ENCODE measurements around the gene PSMB9. TPM values are rescaled to one million over a fixed set of nuclear protein-coding genes. Genes with fewer than 3 reads are reported as not detected.
"Not testable (repeated sequence)": the region's sequence is repeated elsewhere in the genome, so short reads cannot be mapped to it uniquely, and the experiment has no call there.

The PSMB9 gene
- total RNA-seq, 4 donors from 2014 or later = 18.4 to 34.3 (median 20.0) TPM

DNA sequence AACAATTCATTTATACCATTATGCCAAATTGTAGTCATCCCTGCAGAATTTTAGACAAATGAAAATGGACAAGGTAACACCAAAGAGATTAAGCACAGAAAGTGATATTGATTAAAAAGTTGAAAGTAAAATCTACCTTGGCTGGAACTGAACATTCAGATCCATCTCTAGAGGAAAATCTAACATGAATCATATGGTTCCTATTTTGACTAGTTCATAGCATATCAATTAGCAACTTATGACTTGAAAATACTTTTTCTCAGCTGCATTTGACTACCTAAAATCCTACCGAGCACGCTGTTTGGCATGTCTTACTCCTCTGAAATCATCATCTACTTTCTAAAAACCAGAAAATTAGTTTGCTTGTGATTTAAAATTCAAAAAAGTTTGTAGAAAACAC is 22.6 kb downstream of the PSMB9 start:
- Histone ChIP-seq H3K36me3 (no peaks in the 10 kb centered on the region), H3K27me3 (peaks cover 0 to 18% of the 10 kb centered on the region in 2 donors), H3K4me3 (no peak overlapping the region), H3K27ac (no peak overlapping the region), H3K4me1 (no peaks in the 10 kb centered on the region), H3K9me3 (peaks cover 0 to 5% (median 0%) of the 10 kb centered on the region in 4 donors)
- no peak for DNase-seq (ENCODE audit: low spot score in 2 of 2)
- TF ChIP-seq EP300 (IDR thresholded peaks at IDR 0.05) = no peak
- TF ChIP-seq, protein P1, sequence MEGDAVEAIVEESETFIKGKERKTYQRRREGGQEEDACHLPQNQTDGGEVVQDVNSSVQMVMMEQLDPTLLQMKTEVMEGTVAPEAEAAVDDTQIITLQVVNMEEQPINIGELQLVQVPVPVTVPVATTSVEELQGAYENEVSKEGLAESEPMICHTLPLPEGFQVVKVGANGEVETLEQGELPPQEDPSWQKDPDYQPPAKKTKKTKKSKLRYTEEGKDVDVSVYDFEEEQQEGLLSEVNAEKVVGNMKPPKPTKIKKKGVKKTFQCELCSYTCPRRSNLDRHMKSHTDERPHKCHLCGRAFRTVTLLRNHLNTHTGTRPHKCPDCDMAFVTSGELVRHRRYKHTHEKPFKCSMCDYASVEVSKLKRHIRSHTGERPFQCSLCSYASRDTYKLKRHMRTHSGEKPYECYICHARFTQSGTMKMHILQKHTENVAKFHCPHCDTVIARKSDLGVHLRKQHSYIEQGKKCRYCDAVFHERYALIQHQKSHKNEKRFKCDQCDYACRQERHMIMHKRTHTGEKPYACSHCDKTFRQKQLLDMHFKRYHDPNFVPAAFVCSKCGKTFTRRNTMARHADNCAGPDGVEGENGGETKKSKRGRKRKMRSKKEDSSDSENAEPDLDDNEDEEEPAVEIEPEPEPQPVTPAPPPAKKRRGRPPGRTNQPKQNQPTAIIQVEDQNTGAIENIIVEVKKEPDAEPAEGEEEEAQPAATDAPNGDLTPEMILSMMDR (IDR thresholded peaks at IDR 0.05) = no peak
- no peak for TF ChIP-seq POLR2A (IDR thresholded peaks at IDR 0.05)
- WGBS, 2 donors = 95 to 96% methylated on average over 2 of the region's 2 CpGs

- Histone ChIP-seq H3K9me3 (no peaks in the 10 kb centered on the region), H3K4me1 (peaks cover 0 to 9% (median 0%) of the 10 kb centered on the region in 4 donors), H3K27ac (no peak overlapping the region), H3K27me3 (peaks cover 0 to 18% of the 10 kb centered on the region in 2 donors), H3K4me3 (no peak overlapping the region), H3K36me3 (no peaks in the 10 kb centered on the region)
- 35 to 57% methylated on average over 35 of the region's 35 CpGs for WGBS, 2 donors
- TF ChIP-seq, protein P1 (IDR thresholded peaks at IDR 0.05) = no peak
- TF ChIP-seq POLR2A (IDR thresholded peaks at IDR 0.05) (no peak), EP300 (IDR thresholded peaks at IDR 0.05) (no peak)
- DNase-seq (ENCODE audit: low spot score in 2 of 2) = no peak
Observed at GRCh38 chr6:32879691-32880090, 25.7 kb downstream of the PSMB9 start.

DNA sequence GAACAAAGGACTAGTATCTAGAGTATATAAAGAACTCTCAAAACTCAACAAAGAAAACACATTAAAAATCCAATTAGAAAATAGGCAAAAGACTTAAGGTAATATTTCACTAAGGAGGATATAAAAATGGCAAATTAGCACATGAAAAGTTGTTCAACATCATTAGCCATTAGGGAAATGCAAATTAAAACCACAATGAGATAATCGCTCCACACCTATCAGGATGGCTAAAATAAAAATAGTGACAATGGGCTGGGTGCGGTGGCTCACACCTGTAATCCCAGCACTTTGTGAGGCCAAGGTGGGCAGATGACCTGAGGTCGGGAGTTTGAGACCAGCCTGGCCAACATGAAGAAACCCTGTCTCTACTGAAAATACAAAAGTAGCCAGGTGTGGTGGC is 27.0 kb downstream of the PSMB9 start:
- WGBS, 2 donors = 73 to 78% methylated on average over 3 of the region's 3 CpGs
- not testable (repeated sequence) for DNase-seq (ENCODE audit: low spot score in 2 of 2); H3K9me3 ChIP-seq; H3K27ac ChIP-seq; H3K4me3 ChIP-seq; H3K36me3 ChIP-seq
- peaks cover 0 to 14% (median 0%) of the 10 kb centered on the region in 4 donors for H3K4me1 ChIP-seq
- peaks cover 0 to 12% of the 10 kb centered on the region in 2 donors for H3K27me3 ChIP-seq

- TF ChIP-seq, protein P1 (IDR thresholded peaks at IDR 0.05) = no peak
- TF ChIP-seq EP300 (IDR thresholded peaks at IDR 0.05) (no peak), POLR2A (IDR thresholded peaks at IDR 0.05) (no peak)
- WGBS, 2 donors = 31 to 63% methylated on average over 1 of the region's 1 CpG
- no peak for DNase-seq (ENCODE audit: low spot score in 2 of 2)
Observed at GRCh38 chr6:32882879-32883250, 28.9 kb downstream of the PSMB9 start.

GRCh38 chr6:32883789-32884188 is 29.8 kb downstream of the PSMB9 start:
- peak in 1 of 2 donors; percentile 14 for DNase-seq (ENCODE audit: low spot score in 2 of 2)
- peaks cover 0 to 33% (median 10%) of the 10 kb centered on the region in 4 donors for H3K4me1 ChIP-seq
- peak overlapping the region in 1 of 4 donors; percentile 46 for H3K27ac ChIP-seq
- WGBS, 2 donors = 14 to 16% methylated on average over 5 of the region's 5 CpGs
- no peaks in the 10 kb centered on the region for H3K36me3 ChIP-seq
- H3K27me3 ChIP-seq = peaks cover 0 to 9% of the 10 kb centered on the region in 2 donors
- no peak overlapping the region for H3K4me3 ChIP-seq
- H3K9me3 ChIP-seq = no peaks in the 10 kb centered on the region
- TF ChIP-seq, protein P1 (IDR thresholded peaks at IDR 0.05) = no peak
- TF ChIP-seq EP300 (IDR thresholded peaks at IDR 0.05) = peak in 1 of 2 donors; percentile 61

More at GRCh38 chr6:32882879-32883250, 28.9 kb downstream of the PSMB9 start:
- Histone ChIP-seq H3K27me3 (peaks cover 0 to 9% of the 10 kb centered on the region in 2 donors), H3K4me1 (peaks cover 0 to 33% (median 10%) of the 10 kb centered on the region in 4 donors), H3K4me3 (no peak overlapping the region), H3K9me3 (no peaks in the 10 kb centered on the region), H3K27ac (no peak overlapping the region), H3K36me3 (no peaks in the 10 kb centered on the region)
